ENCODE data around the gene CALHM4.

DNA sequence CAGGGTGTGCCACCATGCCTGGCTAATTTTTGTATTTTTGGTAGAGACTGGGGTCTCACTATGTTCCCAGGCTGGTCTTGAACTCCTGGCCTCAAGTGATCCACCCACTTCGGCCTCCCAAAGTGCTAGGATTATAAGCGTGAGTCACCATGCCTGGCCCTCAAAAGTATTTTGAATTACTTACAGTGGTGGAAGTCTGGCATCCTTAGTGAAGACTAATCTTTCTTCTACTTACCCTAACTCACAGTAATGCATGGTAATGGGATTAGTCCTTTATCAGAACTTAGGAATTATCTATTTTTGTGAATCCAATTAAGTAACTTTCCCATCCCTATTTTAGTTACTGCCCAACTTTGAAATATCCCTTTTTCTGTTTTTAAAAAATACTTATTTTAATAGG is 21.7 kb downstream of the CALHM4 start:
- TF ChIP-seq NFE2L2 (conservative IDR thresholded peaks at IDR 0.05; ENCODE audit: low read length) (no peak), NR3C1 (IDR thresholded peaks at IDR 0.05) (no peak), REST (IDR thresholded peaks at IDR 0.05) (no peak), CTCF (IDR thresholded peaks at IDR 0.05) (no peak), JUNB (IDR thresholded peaks at IDR 0.05) (no peak), ELK1 (IDR thresholded peaks at IDR 0.05; ENCODE audit: low read depth, low read length) (no peak), POLR2A (IDR thresholded peaks at IDR 0.05; ENCODE audit: low read length) (no peak)
- TF ChIP-seq, protein P1, sequence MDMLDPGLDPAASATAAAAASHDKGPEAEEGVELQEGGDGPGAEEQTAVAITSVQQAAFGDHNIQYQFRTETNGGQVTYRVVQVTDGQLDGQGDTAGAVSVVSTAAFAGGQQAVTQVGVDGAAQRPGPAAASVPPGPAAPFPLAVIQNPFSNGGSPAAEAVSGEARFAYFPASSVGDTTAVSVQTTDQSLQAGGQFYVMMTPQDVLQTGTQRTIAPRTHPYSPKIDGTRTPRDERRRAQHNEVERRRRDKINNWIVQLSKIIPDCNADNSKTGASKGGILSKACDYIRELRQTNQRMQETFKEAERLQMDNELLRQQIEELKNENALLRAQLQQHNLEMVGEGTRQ (IDR thresholded peaks at IDR 0.05): no peak
- TF ChIP-seq, protein P2, sequence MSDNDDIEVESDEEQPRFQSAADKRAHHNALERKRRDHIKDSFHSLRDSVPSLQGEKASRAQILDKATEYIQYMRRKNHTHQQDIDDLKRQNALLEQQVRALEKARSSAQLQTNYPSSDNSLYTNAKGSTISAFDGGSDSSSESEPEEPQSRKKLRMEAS (IDR thresholded peaks at IDR 0.05): no peak
